ENCODE measurements around the gene CYTH1.

GRCh38 chr17:78640700-78641099 is 141.4 kb downstream of the CYTH1 start:
- TF ChIP-seq CTCF (IDR thresholded peaks at IDR 0.05; ENCODE audit: low read length) (no peak), EZH2 (IDR thresholded peaks at IDR 0.05; ENCODE audit: borderline replicate concordance, low read length) (no peak)
